H1 (cell line): ENCODE data around the gene RPS28. TPM values are rescaled to one million over a fixed set of nuclear protein-coding genes. Genes with fewer than 3 reads are reported as not detected.

ENCODE experiments used
- CTCF ChIA-PET: fragments of 300-600 bp; sonication (Branson Sonifier 250); formaldehyde crosslinking; loops from one replicate; lab custom pipeline; 2021; ENCODE audit not compliant: partially characterized antibody; lab: Charles Lee
- POLR2A ChIA-PET: fragments of 300-600 bp; sonication (Branson Sonifier 250); formaldehyde crosslinking; loops from one replicate; lab custom pipeline; 2021; ENCODE audit warnings: inconsistent platforms; ENCODE audit not compliant: partially characterized antibody; lab: Charles Lee
- DNase-seq, 2 experiments: peaks; one replicate each; pipeline versions ENCODE4 v3.0.0 to v3.0.0-alpha.2; 2010 to 2022; ENCODE audit warnings: low spot score in 2 of 2, low read depth in 1 of 2, mixed read lengths in 1 of 2
- FAIRE-seq: peaks from 2 replicates; lab custom pipeline; 2011; peaks lifted over from hg19 to GRCh38; lab: Jason Lieb, UNC
- H2AFZ ChIP-seq: 2 replicates; pipeline ENCODE4 v1.8.1; 2012; ENCODE audit warnings: low read length, inconsistent platforms
- H2AK5ac ChIP-seq: 2 replicates; pipeline ENCODE4 v1.6.1; 2013; ENCODE audit warnings: low read depth, low read length
- H2BK120ac ChIP-seq: replicated peaks from 2 replicates; pipeline ENCODE3; 2013; ENCODE audit warnings: low read depth, low read length, inconsistent platforms
- H2BK12ac ChIP-seq: 2 replicates; pipeline ENCODE4 v1.6.1; 2013; ENCODE audit warnings: low read depth, low read length
- H2BK15ac ChIP-seq: 2 replicates; pipeline ENCODE4 v1.6.1; 2013; ENCODE audit warnings: low read length
- H2BK20ac ChIP-seq: 2 replicates; pipeline ENCODE4 v1.6.1; 2013; ENCODE audit warnings: low read length
- H2BK5ac ChIP-seq: 2 replicates; pipeline ENCODE4 v1.6.1; 2013; ENCODE audit warnings: low read depth, low read length
- H3K14ac ChIP-seq: 2 replicates; pipeline ENCODE4 v1.6.1; 2013; ENCODE audit warnings: inconsistent platforms; ENCODE audit not compliant: insufficient read length
- H3K18ac ChIP-seq: 2 replicates; pipeline ENCODE4 v1.6.1; 2013; ENCODE audit warnings: low read length; ENCODE audit errors: extremely low read depth
- H3K23ac ChIP-seq: 2 replicates; pipeline ENCODE4 v1.6.1; 2013; ENCODE audit warnings: inconsistent platforms; ENCODE audit not compliant: insufficient read length
- H3K23me2 ChIP-seq: 2 replicates; pipeline ENCODE4 v1.6.1; 2013; ENCODE audit warnings: low read depth, low read length
- H3K27ac ChIP-seq: 2 replicates; pipeline ENCODE4 v1.6.1; 2011; ENCODE audit warnings: low read depth, low read length, inconsistent platforms
- H3K27me3 ChIP-seq, 4 experiments: replicated peaks in 1 of 4; 1 replicate in 1 of 4; 2 replicates in 3 of 4; pipeline versions ENCODE4 v1.6.1 to v1.8.1; 2011 to 2013; ENCODE audit warnings: low read length in 3 of 4, mild to moderate bottlenecking in 3 of 4, inconsistent platforms in 2 of 4, mixed read lengths in 2 of 4, moderate library complexity in 1 of 4; ENCODE audit not compliant: control insufficient read depth in 3 of 4, insufficient read depth in 3 of 4; ENCODE audit errors: extremely low read depth in 1 of 4
- H3K36me3 ChIP-seq, 4 experiments: 2 replicates each; pipeline versions ENCODE4 v1.6.1 to v1.8.1; 2011 to 2013; ENCODE audit warnings: mild to moderate bottlenecking in 4 of 4, low read length in 3 of 4, moderate library complexity in 2 of 4, control low read depth in 1 of 4, inconsistent platforms in 1 of 4; ENCODE audit not compliant: insufficient read depth in 4 of 4, control insufficient read depth in 2 of 4
- H3K4ac ChIP-seq: replicated peaks from 2 replicates; pipeline ENCODE3; 2013; ENCODE audit warnings: low read length, low read depth, mixed read lengths, inconsistent platforms; ENCODE audit not compliant: insufficient read length
- H3K4me1 ChIP-seq, 4 experiments: replicated peaks in 1 of 4; 1 replicate in 1 of 4; 2 replicates in 3 of 4; pipeline versions ENCODE4 v1.6.1 to v1.8.1; 2011 to 2013; ENCODE audit warnings: low read length in 3 of 4, inconsistent platforms in 2 of 4, mixed read lengths in 1 of 4; ENCODE audit not compliant: insufficient read depth in 4 of 4, control insufficient read depth in 3 of 4
- H3K4me2 ChIP-seq, 2 experiments: 2 replicates each; pipeline versions ENCODE4 v1.6.1 to v1.8.1; 2011 to 2013; ENCODE audit warnings: low read depth in 2 of 2, low read length in 2 of 2, control low read depth in 1 of 2, inconsistent platforms in 1 of 2, mild to moderate bottlenecking in 1 of 2; ENCODE audit not compliant: insufficient read depth in 1 of 2
- H3K4me3 ChIP-seq, 4 experiments: fragments of 200-600, 300-600 bp in 1 of 4; sonication (generic), shearing (Covaris generic), sonication (Bioruptor Twin) in 1 of 4; 2 replicates each; pipeline versions ENCODE4 v1.5.1 to v1.8.1; 2011 to 2016; ENCODE audit warnings: low read length in 4 of 4, low read depth in 3 of 4, control low read depth in 2 of 4, inconsistent platforms in 2 of 4, mild to moderate bottlenecking in 2 of 4, mixed read lengths in 1 of 4, moderate library complexity in 1 of 4; ENCODE audit not compliant: insufficient read depth in 2 of 4; ENCODE audit errors: extremely low read depth in 1 of 4
- H3K56ac ChIP-seq: replicated peaks from 2 replicates; pipeline ENCODE3; 2013; ENCODE audit warnings: low read depth, mild to moderate bottlenecking, mixed read lengths, low read length, inconsistent platforms; ENCODE audit not compliant: insufficient read length
- H3K79me1 ChIP-seq: 2 replicates; pipeline ENCODE4 v1.6.1; 2013; ENCODE audit warnings: low read depth, low read length, control low read depth
- H3K79me2 ChIP-seq, 2 experiments: 2 replicates each; pipeline versions ENCODE4 v1.6.1 to v1.8.1; 2012 to 2013; ENCODE audit warnings: low read length in 2 of 2, mild to moderate bottlenecking in 2 of 2, inconsistent platforms in 1 of 2; ENCODE audit not compliant: insufficient read depth in 2 of 2, control insufficient read depth in 1 of 2
- H3K9ac ChIP-seq, 4 experiments: replicated peaks in 1 of 4; 1 replicate in 1 of 4; 2 replicates in 3 of 4; pipeline versions ENCODE4 v1.6.1 to v1.8.1; 2011 to 2013; ENCODE audit warnings: low read depth in 3 of 4, low read length in 3 of 4, control low read depth in 2 of 4, mild to moderate bottlenecking in 2 of 4, moderate library complexity in 2 of 4, inconsistent platforms in 1 of 4; ENCODE audit errors: extremely low read depth in 1 of 4
- H3K9me3 ChIP-seq, 2 experiments: 2 replicates each; pipeline versions ENCODE4 v1.6.1 to v1.8.1; 2012 to 2013; ENCODE audit warnings: mild to moderate bottlenecking in 2 of 2, moderate library complexity in 2 of 2, control low read depth in 1 of 2, inconsistent platforms in 1 of 2, low read depth in 1 of 2, low read length in 1 of 2, mixed read lengths in 1 of 2; ENCODE audit not compliant: insufficient read depth in 2 of 2
- H4K20me1 ChIP-seq, 2 experiments: replicated peaks in 1 of 2; 2 replicates each; pipeline versions ENCODE3 to v1.8.1; 2011 to 2013; ENCODE audit warnings: inconsistent platforms in 2 of 2, low read length in 2 of 2, mild to moderate bottlenecking in 1 of 2; ENCODE audit not compliant: insufficient read depth in 2 of 2, control insufficient read depth in 1 of 2
- H4K5ac ChIP-seq: 2 replicates; pipeline ENCODE4 v1.6.1; 2013; ENCODE audit warnings: low read length, low read depth, mixed read lengths, inconsistent platforms; ENCODE audit not compliant: insufficient read length
- H4K8ac ChIP-seq: 2 replicates; pipeline ENCODE4 v1.8.0; 2013; ENCODE audit warnings: mild to moderate bottlenecking, moderate library complexity, low read length, inconsistent platforms; ENCODE audit not compliant: insufficient read depth; ENCODE audit errors: extremely low read depth
- H4K91ac ChIP-seq: replicated peaks from 2 replicates; pipeline ENCODE3; 2013; ENCODE audit warnings: low read length, mixed read lengths, inconsistent platforms; ENCODE audit not compliant: insufficient read length
- BCL11A ChIP-seq, 2 experiments: IDR thresholded peaks; one replicate each; pipeline ENCODE4 v1.6.1; 2011; ENCODE audit warnings: low read depth in 2 of 2, low read length in 2 of 2, mild to moderate bottlenecking in 2 of 2
- CHD1 ChIP-seq: IDR thresholded peaks from 2 replicates; pipeline ENCODE4 v1.6.1; 2012; ENCODE audit warnings: low read depth, low read length, improper control_type of control experiment
- GTF2F1 ChIP-seq: IDR thresholded peaks from 2 replicates; pipeline ENCODE4 v1.6.1; 2012; ENCODE audit warnings: low read depth, low read length, improper control_type of control experiment, borderline replicate concordance
- HDAC6 ChIP-seq: IDR thresholded peaks from one replicate; pipeline ENCODE4 v1.7.1; 2012; ENCODE audit warnings: low read depth, mild to moderate bottlenecking, inconsistent platforms, low read length, moderate library complexity
- KDM1A ChIP-seq: fragments of 200-600, 300-600 bp; sonication (generic); IDR thresholded peaks from 2 replicates; pipeline ENCODE4 v1.7.1; 2016; ENCODE audit warnings: mild to moderate bottlenecking, low read length, borderline replicate concordance
- NANOG ChIP-seq: IDR thresholded peaks from 2 replicates; pipeline ENCODE4 v1.6.1; 2011; ENCODE audit warnings: low read length, low read depth, mild to moderate bottlenecking, inconsistent platforms; ENCODE audit not compliant: insufficient read depth, poor library complexity, severe bottlenecking
- POU5F1 ChIP-seq: IDR thresholded peaks from 2 replicates; pipeline ENCODE4 v1.6.1; 2011; ENCODE audit warnings: low read depth, mild to moderate bottlenecking, low read length, moderate library complexity
- RBBP5 ChIP-seq: IDR thresholded peaks from 2 replicates; pipeline ENCODE4 v1.7.1; 2012; ENCODE audit warnings: low read depth, mild to moderate bottlenecking, inconsistent platforms, low read length, moderate library complexity, borderline replicate concordance
- RNF2 ChIP-seq: fragments of 200-900, 300-1000 bp; sonication (generic); IDR thresholded peaks from 2 replicates; pipeline ENCODE4 v1.7.1; 2016; ENCODE audit warnings: borderline replicate concordance, low read depth, mild to moderate bottlenecking, antibody characterized with exemption, low read length; ENCODE audit not compliant: poor library complexity, severe bottlenecking; ENCODE audit errors: missing control alignments
- SP2 ChIP-seq: IDR thresholded peaks from 2 replicates; pipeline ENCODE4 v1.6.1; 2012; ENCODE audit warnings: mild to moderate bottlenecking, low read length, inconsistent platforms
- SRF ChIP-seq: IDR thresholded peaks from 2 replicates; pipeline ENCODE4 v1.6.1; 2011; ENCODE audit warnings: mild to moderate bottlenecking, low read depth, low read length, moderate library complexity
- SUZ12 ChIP-seq: fragments of 200-600 bp; sonication (generic); IDR thresholded peaks from 2 replicates; pipeline ENCODE4 v1.6.1; 2012; ENCODE audit warnings: mild to moderate bottlenecking, inconsistent platforms, low read length, moderate library complexity, mixed read lengths
- WGBS, 2 experiments: shearing (Covaris generic) in 1 of 2; methylation state at CpG; one replicate each; pipeline versions ENCODE4 v1.1.6 to v1.1.7; 2013 to 2015; ENCODE audit warnings: low lambda C conversion rate in 2 of 2, mixed read lengths in 2 of 2, inconsistent platforms in 1 of 2, low coverage in 1 of 2, missing lambda C conversion rate in 1 of 2; ENCODE audit not compliant: insufficient replicate concordance in 2 of 2, insufficient coverage in 1 of 2, insufficient read length in 1 of 2; ENCODE audit errors: extremely low coverage in 1 of 2, missing lambda C conversion rate in 1 of 2; 5-methylcytosine and 5-hydroxymethylcytosine counted together
- polyA plus RNA-seq, 7 experiments: library from polyadenylated mRNA; depleted of rRNA in 3 of 7; stranded (reverse) in 5 of 7; unstranded in 2 of 7; fragments of >200 nt in 5 of 7; fragments of 200-250 nt in 2 of 7; gene quantifications; 1 replicate in 5 of 7; 2 replicates in 1 of 7; 4 replicates in 1 of 7; pipeline versions ENCODE4 v1.2.1 to v1.2.3, GENCODE V29; 2011 to 2013; ENCODE audit warnings: missing spikeins in 2 of 7, mixed read lengths in 2 of 7
- total RNA-seq: library from RNA; stranded (reverse); fragmentation: NEBNext Ultra II Directional; extraction: Animal tissue kit (Norgen Biotek cat#: 25700); gene quantifications from 2 replicates; pipeline ENCODE4 v1.2.1, GENCODE V29; 2021
- TF ChIP-seq, protein P1 (sequence below): IDR thresholded peaks from 2 replicates; pipeline ENCODE4 v1.6.1; 2012; ENCODE audit warnings: inconsistent platforms

The RPS28 gene
- total and polyA plus RNA-seq, 2 of the 8 experiments (the other 6 are each of a cell fraction or from before 2014, with no cell fraction given), result 1,241 to 1,699 TPM

DNA sequence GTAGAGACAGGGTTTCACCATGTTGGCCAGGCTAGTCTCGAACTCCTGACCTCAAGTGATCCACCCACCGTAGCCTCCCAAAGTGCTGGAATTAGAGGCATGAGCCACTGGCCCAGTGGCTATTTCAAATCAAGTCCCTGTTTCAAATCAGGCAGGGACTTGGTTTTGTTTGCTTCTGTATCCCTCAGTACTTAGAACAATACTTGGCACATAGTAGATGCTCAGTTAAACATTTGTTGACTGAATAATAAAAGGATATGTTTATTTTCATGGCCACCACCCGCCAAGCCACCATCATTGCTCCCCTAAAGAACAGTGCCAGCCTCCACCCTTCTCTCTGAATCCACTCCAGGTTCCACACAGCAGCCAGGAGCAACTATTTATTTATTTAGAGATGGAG, 4.2 kb downstream of the RPS28 start:
- Histone ChIP-seq H3K9ac (no peak overlapping the region), H2AFZ (no peak overlapping the region), H3K4ac (no peak overlapping the region), H3K9me3 (no peaks in the 10 kb centered on the region), H4K5ac (no peak overlapping the region), H2BK12ac (no peak overlapping the region), H3K4me2 (no peak overlapping the region), H2AK5ac (no peak overlapping the region), H3K14ac (no peak overlapping the region), H4K20me1 (peaks cover 5 to 15% of the 10 kb centered on the region in 2 experiments), H3K4me3 (no peak overlapping the region), H2BK5ac (no peak overlapping the region), H3K27ac (no peak overlapping the region), H3K79me2 (peaks cover 0 to 25% of the 10 kb centered on the region in 2 experiments; a peak in 2 of 4 replicates), H3K56ac (no peak overlapping the region), H3K27me3 (no peaks in the 10 kb centered on the region; a peak in 2 of 7 replicates), H3K36me3 (peaks cover 13 to 20% (median 15%) of the 10 kb centered on the region in 4 experiments), H3K79me1 (peaks cover 10% of the 10 kb centered on the region; the same call in 1 of the 2 replicates), H4K8ac (no peak overlapping the region), H3K23me2 (peaks cover 15% of the 10 kb centered on the region), H3K23ac (no peak overlapping the region), H2BK15ac (no peak overlapping the region), H3K18ac (no peak overlapping the region), H4K91ac (no peak overlapping the region), H2BK20ac (no peak overlapping the region), H2BK120ac (no peak overlapping the region), H3K4me1 (peaks cover 0 to 8% (median 5%) of the 10 kb centered on the region in 4 experiments; a peak in 5 of 7 replicates)
- FAIRE-seq (no peak), DNase-seq (no peak)
- POLR2A ChIA-PET, result interaction anchor here (0.6 to 27.1 kb wide), 5 partner anchors 4 to 229 kb away, joined by 3 to 583 read pairs (median 3); partner anchors contain the start of genes CD320, KANK3, NDUFA7 and RPS28
- CTCF ChIA-PET, result interaction anchor here (0.6 to 1.3 kb wide), 5 partner anchors 9 to 33 kb away, joined by 3 to 5 read pairs (median 3); no protein-coding TSS in a partner anchor
- WGBS, 2 experiments, result 86% methylated on average over 3 of the region's 3 CpGs; no CpG with 5 or more reads in 1 of the 2 experiments
- TF ChIP-seq SP2 (no peak), POU5F1 (no peak), RBBP5 (no peak), NANOG (no peak), HDAC6 (no peak), RNF2 (no peak), SRF (no peak), CHD1 (no peak), KDM1A (no peak), BCL11A (IDR thresholded peaks at IDR 0.05; ENCODE audit: low read depth in 2 of 2, low read length in 2 of 2) (no peak), SUZ12 (no peak), GTF2F1 (no peak)
- TF ChIP-seq, protein P1, sequence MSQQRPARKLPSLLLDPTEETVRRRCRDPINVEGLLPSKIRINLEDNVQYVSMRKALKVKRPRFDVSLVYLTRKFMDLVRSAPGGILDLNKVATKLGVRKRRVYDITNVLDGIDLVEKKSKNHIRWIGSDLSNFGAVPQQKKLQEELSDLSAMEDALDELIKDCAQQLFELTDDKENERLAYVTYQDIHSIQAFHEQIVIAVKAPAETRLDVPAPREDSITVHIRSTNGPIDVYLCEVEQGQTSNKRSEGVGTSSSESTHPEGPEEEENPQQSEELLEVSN, result no peak
